Superior temporal gyrus (tissue), 1 donor: ENCODE results near the gene WSCD1.

Experiments used
- DNase-seq: peaks from one replicate; pipeline ENCODE4 v3.0.0-alpha.2; 2016; ENCODE audit errors: extremely low spot score

Gene WSCD1

GRCh38 chr17:6059406-6059805, 10.8 kb upstream of the WSCD1 start:
- DNase-seq = no peak

- no peak for DNase-seq
These were observed 8.9 kb upstream of the WSCD1 start for GRCh38 chr17:6061290-6061689.

GRCh38 chr17:6064868-6065267, 5.3 kb upstream of the WSCD1 start:
- DNase-seq = no peak

- no peak for DNase-seq
These were observed 4.8 kb upstream of the WSCD1 start for GRCh38 chr17:6065351-6065750.

- DNase-seq = no peak
These were observed 3.8 kb upstream of the WSCD1 start for GRCh38 chr17:6066183-6066948.

GRCh38 chr17:6067060-6067459, 3.1 kb upstream of the WSCD1 start:
- no peak for DNase-seq

GRCh38 chr17:6070430-6070912, 292 bp downstream of the WSCD1 start:
- no peak for DNase-seq

- DNase-seq = peak; percentile 58
These were observed 833 bp downstream of the WSCD1 start for GRCh38 chr17:6070913-6071511.

GRCh38 chr17:6071528-6072065, 1.4 kb downstream of the WSCD1 start:
- DNase-seq = no peak

GRCh38 chr17:6072157-6072556, 2.0 kb downstream of the WSCD1 start:
- no peak for DNase-seq

GRCh38 chr17:6072611-6073010, 2.4 kb downstream of the WSCD1 start:
- no peak for DNase-seq

- DNase-seq = no peak
These were observed 3.4 kb downstream of the WSCD1 start for GRCh38 chr17:6073620-6074019.

GRCh38 chr17:6075050-6075449, 4.9 kb downstream of the WSCD1 start:
- no peak for DNase-seq

GRCh38 chr17:6075845-6076244, 5.7 kb downstream of the WSCD1 start:
- no peak for DNase-seq

GRCh38 chr17:6077752-6078151, 7.6 kb downstream of the WSCD1 start:
- no peak for DNase-seq

- DNase-seq = no peak
These were observed 8.3 kb downstream of the WSCD1 start for GRCh38 chr17:6078458-6078871.

GRCh38 chr17:6079155-6079888, 9.1 kb downstream of the WSCD1 start:
- DNase-seq = peak; percentile 60

- no peak for DNase-seq
These were observed 9.8 kb downstream of the WSCD1 start for GRCh38 chr17:6079960-6080359.

GRCh38 chr17:6080711-6081430, 10.7 kb downstream of the WSCD1 start:
- DNase-seq = no peak

- DNase-seq = no peak
These were observed 12.2 kb downstream of the WSCD1 start for GRCh38 chr17:6082335-6082734.

- DNase-seq = peak; percentile 93
These were observed 14.4 kb downstream of the WSCD1 start for GRCh38 chr17:6084311-6085161.
